ENCODE results near the gene COL9A3.
A peak's percentile ranks its signal among the peaks of the same experiment; 100 is the strongest.

COL9A3 gene

DNA sequence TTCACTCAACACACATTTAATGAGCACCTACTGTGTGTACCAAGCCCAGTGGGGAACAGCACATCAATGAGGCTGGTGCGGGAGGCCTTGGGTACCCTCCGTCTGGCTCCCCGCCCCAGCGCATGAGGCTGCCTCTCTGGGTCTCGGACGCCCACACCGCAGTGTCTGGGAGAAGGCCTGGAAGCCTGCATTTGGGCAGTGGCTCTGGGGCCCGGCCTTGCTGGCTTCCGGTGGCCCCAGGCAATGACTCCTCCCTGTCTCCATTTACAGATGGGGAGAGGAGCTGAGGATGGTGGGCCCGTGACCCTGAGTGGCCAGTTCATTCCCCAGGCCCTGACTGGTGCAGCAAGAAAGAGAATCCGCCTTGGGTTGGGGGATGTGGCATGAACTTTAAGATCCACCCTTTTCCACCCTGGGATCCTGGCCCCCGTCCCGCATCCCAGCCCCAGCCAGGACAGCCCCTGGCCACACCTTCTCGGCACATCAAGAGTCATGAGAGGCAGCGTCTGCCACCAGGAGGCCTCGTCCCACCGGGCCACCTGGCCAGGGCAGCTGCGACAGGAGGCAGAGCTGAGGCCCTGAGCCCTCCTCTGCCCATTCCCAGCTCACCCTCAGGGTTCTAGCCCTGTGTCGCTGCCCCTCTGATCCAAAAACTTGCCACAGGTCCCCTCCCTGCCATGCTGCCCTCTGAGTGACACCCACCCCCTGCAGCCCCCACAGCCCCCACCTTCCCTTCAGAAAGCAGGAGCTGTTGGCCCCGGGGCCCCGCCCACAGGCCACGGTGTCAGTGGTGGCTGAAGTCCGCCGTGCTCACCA lies 38.0 kb upstream of the COL9A3 start:
- DNase-seq (ENCODE audit: low spot score), result no peak

DNA sequence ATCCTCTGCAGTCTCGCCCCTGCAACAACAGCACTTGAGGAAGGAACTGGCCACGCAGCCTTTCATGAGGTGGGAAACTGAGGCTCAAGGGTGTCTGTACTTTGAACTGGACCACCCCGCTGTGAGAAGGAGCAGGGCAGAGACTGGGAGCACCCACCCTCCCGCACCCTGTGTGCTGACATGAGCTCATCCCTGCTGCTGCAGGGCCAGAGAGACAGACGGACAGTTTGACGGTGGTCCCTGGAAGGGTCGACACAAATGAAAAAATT lies 37.5 kb upstream of the COL9A3 start:
- no peak for DNase-seq (ENCODE audit: low spot score)

DNA sequence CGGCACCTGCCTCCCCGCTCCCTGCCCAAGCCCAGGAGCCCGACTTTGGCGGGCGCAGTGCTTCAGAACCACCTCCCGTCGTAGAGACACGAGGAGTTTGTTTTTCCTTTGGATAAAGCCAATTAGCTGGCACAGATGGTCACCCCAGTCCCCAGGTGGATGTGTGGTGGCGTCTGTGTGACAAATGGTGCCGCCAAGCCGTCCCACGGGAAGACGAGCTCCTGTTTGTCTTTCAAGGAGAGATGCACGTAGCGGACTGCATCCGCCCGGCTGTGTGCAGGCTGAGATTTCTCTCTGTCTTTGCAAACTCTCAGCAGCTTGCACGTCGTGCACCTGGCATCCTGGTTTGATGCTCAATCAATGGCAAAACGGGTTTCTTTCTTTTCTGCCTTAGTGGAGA lies 36.6 kb upstream of the COL9A3 start:
- no peak for DNase-seq (ENCODE audit: low spot score)

DNA sequence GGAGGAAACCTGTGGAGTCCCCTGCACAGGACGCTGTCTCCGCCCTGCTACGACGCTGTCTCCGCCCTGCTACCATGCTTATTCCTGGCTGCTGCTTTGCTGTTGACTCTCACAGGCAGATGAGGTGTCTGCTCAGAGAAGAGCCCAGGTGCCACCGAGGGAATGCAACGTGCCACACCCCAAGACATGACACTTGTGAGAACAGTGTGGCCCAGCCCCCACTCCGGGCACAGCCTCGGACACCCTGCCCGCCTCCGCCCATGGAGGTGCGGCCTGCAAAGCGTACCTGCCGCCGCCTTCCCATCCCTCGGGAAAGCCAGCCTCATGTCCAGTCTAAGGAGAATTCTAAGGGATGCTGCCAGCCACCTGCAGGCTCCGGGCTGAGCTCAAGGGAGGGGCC lies 36.2 kb upstream of the COL9A3 start:
- DNase-seq (ENCODE audit: low spot score), result no peak

DNA sequence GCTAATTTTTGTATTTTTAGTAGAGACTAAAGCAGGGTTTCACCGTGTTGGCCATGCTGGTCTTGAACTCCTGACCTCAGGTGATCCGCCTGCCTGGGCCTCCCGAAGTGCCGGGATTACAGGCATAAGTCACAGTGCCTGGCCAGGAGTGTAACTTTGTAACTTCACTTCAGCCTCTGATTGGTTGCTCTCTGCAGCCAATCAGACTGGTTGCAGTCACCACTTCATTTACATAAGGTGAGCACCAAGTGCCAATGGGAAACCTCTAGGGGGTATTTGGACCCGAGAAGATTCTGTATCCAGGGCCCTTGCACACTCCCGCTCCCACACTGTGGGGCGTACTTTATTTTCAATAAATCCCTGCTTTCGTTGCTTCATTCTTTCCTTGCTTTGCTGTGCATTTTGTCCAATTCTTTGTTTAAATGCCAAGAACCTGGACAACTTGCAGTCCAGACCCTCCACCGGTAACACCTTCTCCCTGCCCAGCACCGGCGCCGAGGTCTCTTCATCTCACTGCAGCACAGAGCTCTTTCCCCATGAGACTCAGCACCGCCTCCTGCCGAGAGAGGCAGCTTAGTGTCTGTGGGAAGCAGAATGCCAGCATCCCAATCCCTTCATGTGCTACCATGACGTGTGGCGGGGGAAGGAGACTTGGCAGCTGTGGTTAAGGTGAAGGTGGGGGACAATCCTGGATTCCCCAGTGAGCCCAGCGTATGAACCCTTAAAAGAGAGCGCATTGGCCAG lies 34.5 kb upstream of the COL9A3 start:
- DNase-seq (ENCODE audit: low spot score), result no peak

DNA sequence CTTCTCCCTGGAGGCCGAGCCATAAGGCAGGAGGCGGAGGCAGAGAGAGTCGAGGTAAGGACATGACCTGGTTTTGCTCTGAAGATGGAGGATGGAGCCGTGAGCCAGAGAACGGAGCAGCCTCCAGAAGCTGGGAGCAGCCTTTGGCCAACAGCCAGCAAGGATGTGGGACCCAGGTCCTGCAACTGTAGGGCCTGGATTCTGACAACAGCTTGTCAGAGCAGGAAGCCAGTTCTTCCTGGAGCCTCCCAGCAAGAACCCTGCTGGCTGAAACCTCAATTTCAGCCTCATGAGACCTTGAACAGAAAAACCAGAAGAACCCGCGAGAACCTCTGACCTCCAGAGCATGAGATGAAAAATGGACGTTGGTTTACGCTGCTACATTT lies 34.0 kb upstream of the COL9A3 start:
- DNase-seq (ENCODE audit: low spot score), result no peak

DNA sequence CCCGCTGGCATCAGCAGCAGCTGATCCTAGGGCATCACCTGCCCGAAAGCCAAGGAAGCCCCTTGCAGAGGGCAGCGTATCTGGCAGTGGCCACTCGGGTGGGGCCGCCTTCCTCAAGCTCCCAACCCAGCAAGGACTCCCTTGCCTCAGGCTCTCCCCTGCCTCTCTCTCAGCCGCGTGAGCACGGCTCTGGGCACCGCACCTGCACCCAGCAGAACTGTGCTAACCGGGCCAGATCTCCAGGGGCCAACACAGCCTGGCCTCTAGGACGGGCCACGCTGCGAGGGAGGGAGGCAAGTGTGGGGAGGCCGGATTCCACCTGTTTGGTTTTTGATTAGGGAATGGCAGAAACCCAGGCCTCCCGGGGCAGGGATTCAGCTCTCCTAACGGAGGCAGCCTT lies 32.4 kb upstream of the COL9A3 start:
- no peak for DNase-seq (ENCODE audit: low spot score)

DNA sequence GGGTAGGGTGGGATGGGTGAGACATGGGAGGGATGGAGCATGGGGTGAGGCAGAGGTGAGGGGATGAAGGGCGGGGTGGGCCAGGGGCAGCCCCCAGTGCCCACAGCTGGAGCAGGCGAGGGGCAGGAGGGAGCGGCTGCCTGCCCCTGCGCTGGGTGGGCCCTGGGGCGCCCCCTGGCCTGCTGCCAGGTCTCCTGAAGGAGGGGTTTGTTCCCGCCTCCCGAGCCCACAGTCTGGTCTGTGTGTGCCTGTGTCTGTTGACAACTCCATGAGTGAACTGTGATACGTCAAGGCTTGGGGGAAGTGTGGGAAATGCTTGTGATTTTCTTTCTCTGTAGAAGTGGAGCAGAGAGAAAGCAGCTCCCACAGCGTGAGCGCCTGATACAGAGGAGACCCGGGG lies 31.5 kb upstream of the COL9A3 start:
- no peak for DNase-seq (ENCODE audit: low spot score)

DNA sequence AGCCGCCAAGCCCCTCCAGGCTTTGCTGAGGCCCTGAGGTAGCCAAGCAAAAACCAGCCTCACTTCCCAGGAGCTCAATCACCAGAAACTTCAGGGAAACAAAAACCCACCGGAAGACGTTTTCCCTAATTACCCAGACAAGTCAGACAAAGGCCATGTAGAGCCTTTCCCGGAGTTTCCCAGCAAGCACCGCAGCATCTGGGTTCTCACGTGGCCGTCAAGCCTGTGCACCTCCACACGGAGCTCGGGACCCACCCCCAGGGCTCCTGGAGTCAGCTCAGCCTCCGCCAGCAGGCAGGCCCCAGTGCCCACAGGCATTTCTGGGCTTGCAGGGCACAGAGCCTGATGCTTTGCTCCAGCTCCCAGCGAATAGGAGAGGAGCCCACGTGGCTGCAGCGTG lies 30.7 kb upstream of the COL9A3 start:
- DNase-seq (ENCODE audit: low spot score), result no peak

DNA sequence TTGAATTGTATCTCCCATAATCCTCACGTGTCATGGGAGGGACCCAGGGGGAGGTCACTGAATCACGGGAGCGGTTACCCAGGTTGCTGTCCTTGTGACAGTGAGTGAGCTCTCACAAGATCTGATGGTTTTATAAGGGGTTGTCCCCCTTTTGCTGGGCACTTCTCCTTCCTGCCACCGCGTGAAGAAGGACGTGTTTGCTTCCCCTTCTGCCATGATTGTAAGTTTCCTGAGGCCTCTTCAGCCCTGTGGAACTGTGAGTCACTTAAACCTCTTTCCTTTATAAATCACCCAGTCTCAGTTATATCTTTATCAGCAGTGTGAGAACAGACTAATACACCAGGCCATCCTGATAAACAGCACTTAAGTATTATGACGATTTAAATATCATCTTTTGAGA lies 29.5 kb upstream of the COL9A3 start:
- DNase-seq (ENCODE audit: low spot score), result no peak

DNA sequence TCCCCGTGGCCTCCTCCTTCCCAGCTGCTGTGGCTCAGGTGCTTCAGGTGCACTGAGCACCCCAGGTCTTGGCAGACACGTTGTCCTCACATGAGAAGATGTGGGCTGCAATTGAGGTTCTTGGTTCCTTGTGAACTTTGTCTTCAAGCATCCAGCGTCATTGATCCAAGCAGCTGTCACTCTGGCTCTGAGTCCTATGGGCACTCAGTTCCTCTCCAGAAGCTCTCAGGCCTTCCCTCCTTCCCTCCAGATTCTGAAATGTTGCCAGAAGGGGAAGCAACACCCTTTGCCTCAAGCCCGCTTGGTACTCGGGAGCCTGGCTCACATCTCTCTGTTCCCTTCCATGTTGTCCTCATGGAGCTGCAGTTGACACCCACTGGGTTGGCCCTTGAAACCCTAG lies 29.0 kb upstream of the COL9A3 start:
- no peak for DNase-seq (ENCODE audit: low spot score)

DNA sequence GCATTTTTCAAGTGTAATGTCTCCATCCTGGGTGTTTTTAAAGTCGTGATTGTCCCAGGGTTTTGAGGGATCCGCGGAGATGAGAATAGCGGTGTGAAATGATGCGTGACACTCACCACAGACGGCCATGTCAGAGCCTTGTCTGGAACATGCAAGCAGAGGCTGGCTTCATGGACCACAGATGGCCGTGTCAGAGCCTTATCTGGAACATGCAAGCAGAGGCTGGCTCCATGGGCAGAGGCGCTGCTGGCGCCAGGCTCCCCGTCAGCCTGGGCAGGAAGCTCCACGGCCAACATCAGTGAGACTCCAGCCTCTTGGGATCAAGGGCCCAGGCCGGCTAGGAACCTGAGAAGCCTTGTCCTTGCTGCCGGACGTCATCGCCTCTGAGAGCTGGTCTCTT lies 28.2 kb upstream of the COL9A3 start:
- no peak for DNase-seq (ENCODE audit: low spot score)

DNA sequence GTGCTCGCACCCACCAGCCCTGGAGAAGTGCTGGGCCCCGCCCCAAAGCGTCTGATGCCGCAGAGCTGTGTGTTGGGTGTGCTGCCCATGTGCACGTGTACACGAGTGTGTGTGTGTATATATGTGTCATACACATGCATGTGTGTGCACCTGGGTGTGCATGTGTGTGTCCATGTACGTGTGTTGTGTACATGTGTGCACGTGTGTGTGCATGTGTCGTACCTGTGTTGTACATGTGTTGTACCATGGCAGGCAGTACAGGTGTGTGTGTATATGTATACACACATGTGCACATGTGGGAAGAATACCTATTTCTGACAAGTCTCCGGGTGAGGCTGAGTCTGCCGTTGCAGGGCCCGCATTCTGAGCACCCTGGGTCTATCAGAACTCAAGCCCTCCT lies 26.8 kb upstream of the COL9A3 start:
- DNase-seq (ENCODE audit: low spot score), result no peak

DNA sequence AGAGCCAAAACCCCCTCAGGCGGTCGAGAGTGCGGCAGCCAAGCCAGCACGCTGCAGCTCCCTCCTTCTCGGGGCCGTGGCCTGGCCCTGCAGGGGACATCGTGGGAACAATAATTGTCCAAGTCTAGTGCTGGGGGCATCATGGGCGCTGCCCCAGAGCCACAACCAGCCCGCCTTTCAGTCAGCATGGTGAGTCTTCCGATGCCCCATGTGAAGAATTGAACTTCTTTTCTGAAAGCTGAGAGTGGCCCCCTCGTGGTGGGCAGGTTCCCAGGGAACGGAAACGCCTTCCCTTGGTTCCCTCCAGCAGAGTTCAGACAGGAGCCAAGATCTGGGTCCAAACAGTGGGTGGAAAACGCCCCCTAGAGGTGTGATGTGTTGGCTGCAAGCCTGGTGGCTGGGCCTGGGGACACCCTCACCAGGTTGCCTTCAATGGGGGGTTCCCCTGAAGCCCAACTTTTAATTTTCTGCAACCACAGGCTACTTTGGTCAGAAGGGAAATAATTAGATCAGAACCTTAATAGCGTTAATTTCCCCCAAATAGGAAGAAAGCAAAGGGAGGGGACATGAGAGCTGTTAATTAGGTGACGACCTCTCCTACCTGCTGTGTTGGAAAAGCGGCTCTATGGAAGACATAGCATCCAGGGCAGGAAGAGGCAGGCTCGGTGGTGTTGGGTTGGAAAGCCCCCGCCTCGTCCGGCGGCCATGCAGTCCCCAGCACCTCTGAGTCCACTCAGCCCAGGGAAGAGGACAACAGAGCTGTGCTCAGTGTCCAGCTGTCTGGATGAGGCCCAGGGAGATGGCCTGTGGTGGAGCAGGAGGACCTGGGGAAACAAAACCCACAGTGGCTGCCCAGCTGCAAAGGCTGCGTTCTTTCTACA lies 25.3 kb upstream of the COL9A3 start:
- peak; percentile 69 for DNase-seq (ENCODE audit: low spot score)

DNA sequence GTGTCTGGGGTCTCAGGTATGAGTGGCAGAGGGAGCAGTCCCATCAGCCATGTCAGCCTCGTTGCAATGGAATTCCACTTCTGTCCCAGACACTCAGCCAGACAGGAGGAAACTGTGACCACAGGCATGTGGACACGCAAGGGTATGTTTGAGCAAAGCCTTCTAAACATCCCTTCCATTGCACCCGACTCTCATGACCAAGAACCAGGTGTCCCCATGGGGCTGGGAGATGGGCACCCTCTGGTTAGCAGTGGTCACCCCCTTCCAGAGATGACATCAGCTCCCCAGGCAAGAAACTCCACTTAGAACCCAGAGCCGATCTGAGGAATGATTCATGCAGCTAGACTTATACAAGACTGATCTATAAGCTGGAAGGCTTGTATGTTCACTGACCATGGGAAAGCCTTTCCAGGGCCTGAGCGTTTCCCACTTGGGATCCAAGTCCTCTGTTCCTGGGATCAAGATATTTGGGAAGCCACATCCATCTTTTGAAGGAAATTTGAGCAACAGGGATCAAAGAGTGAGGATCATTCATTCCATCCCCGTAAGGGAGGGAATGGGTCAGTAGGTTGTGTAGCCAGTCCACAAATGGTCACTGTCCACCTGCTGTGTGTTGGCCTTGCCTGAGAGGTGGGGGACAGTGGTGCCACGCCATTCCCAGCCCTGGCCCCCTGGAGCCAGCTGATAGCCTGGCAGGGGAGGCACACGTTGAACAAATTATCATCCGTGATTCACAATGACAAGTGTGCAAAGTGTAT lies 24.5 kb upstream of the COL9A3 start:
- no peak for DNase-seq (ENCODE audit: low spot score)

DNA sequence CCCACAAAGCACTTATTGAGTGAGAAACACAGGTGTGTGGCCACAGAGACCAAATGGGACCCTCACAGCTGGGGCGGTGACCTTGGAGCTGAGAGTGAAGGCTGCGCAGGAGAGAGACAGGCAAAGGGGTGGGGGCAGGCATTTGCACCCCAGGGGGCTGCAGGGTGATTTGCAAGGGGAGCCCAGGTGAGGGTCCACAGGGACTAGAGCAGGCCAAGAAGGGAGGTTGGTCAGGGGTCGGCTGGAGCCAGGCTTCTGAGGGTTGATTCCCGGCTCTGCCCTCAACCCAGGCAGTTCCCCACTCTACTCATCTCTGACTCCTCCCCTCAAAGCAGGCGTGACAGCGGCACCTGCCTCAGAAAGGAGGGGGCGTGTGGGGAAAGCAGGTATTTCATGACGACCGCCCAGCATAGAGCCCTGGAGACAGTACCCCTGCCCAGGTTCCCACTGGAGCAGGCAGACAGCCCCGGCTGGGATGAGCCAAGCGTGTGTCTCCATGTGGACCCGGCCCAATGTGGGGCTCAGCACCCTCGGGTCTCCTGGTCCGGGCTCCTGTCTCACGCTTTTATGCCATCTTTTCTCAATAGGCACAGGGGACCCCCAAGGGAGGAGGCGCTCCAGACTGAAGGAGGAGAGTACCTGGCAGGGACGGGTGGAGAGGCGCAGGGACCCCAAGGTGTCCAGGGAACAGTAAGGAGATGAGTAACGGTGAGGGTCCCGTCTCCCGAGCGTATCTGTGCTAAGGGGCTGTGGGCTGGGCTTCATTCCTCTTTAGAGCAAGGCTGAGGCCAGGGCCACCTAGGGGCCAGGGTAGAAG lies 23.7 kb upstream of the COL9A3 start:
- no peak for DNase-seq (ENCODE audit: low spot score)

DNA sequence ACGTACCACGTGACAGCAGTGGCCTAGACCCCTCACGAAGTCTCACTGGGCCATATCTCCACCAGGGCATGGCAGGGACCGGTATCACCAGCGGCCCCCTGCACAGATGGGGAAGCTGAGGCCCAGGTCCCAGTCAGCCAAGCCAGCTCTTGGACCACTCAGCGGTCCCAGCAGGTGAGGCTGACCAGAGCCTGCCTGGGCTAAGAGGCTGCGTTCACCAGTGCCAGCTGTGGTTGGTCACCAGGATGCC lies 23.2 kb upstream of the COL9A3 start:
- no peak for DNase-seq (ENCODE audit: low spot score)

DNA sequence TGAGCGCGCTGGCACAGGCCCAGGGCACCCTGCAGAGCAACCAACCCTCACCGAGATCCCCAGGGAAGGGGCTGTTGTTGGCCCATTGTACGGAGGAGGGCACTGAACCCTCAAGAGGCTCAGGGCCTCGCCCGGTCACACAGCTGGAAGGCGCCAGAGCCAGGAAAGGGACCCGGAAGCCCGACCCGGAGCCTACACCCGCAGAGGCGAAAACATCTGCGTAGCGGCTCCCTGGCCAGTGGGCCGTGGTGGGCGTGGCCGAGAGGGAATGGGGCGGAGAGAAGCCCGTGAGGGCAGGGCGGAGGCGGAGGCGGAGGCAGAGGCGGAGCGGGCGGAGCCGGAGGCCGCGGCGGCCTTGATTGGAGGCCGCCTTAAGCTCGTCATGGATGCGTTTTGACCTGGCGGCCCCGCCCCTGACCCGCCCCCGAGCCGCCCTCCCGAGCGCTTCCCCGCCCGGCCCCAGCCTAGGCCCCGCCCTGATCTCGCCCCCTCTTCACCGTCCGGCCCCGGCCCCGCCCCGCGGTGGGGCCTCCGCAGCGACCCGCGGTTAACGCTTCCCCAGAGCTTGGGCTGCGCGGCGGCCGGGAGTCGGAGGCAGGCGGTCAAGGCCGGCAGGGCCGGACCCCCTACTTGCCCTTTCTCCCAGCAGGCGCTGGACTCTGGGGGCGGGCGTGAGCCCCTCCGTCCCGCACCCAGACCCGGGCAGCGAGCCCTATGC lies 22.7 kb upstream of the COL9A3 start:
- DNase-seq (ENCODE audit: low spot score), result peak; percentile 97

DNA sequence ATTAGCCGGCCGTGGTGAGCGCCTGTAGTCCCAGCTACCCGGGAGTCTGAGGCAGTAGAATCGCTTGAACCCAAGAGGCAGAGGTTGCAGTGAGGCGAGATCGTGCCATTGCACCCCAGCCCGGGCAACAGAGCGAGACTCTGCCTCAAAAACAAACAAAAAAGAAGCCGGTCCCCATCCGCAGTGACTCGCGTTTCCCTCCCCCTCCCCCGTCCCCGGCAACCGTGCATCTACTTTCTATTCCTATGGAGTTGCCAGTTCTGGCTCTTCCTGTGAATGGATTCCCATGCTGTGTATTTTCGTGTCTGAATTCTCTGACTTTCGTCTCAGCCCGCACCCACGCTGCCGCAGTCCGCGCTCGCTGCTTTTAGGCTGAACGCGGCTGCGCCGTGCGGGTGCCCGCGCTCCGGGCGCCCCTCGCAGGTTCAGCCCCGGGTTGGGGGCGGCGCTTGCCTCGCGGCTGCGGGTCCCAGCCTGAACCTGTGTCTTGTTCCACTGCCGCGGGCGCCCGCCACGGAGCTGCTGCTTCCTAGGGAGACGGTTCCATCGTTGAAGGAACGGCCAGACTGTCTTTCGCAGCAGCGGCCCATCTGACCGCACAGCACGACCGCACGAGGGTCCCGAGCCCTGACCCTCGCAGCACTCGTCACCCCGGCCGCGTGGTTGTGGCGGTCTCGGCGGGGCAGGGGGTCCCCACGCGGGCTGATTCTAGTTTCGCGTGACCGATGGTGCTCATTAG lies 21.7 kb upstream of the COL9A3 start:
- DNase-seq (ENCODE audit: low spot score), result peak; percentile 35
